OCI-LY1 (cell line): ENCODE measurements around the gene LBHD2.

Experiments
- H2AFZ ChIP-seq: fragments of 200-600 bp; sonication (generic), shearing (Covaris generic); 2 replicates; pipeline ENCODE4 v1.6.0; 2014; ENCODE audit warnings: antibody characterized with exemption, mild to moderate bottlenecking, low read length
- H3F3A ChIP-seq: fragments of 200-600 bp; sonication (generic), shearing (Covaris generic); 2 replicates; pipeline ENCODE4 v1.6.0; 2014; ENCODE audit warnings: mild to moderate bottlenecking, antibody characterized with exemption, low read length, moderate library complexity; ENCODE audit not compliant: insufficient read depth
- H3K27ac ChIP-seq: fragments of 200-600 bp; sonication (generic); 2 replicates; pipeline ENCODE4 v1.5.1; 2014; ENCODE audit warnings: low read length, mixed run types, mild to moderate bottlenecking, low read depth; ENCODE audit not compliant: poor library complexity, severe bottlenecking
- H3K27me3 ChIP-seq: fragments of 200-600 bp; sonication (generic); 2 replicates; pipeline ENCODE4 v1.6.0; 2014; ENCODE audit warnings: antibody characterized with exemption, mild to moderate bottlenecking, low read length, moderate library complexity; ENCODE audit not compliant: insufficient read depth
- H3K36me3 ChIP-seq: fragments of 200-600 bp; sonication (generic); 2 replicates; pipeline ENCODE4 v1.6.1; 2014; ENCODE audit warnings: mild to moderate bottlenecking, antibody characterized with exemption, low read length, moderate library complexity, mixed read lengths; ENCODE audit not compliant: insufficient read depth
- H3K4me1 ChIP-seq: fragments of 200-600 bp; sonication (generic); 2 replicates; pipeline ENCODE4 v1.5.1; 2014; ENCODE audit warnings: mild to moderate bottlenecking, low read length, moderate library complexity; ENCODE audit not compliant: insufficient read depth, severe bottlenecking
- H3K4me2 ChIP-seq: fragments of 200-600 bp; sonication (generic), shearing (Covaris generic); 2 replicates; pipeline ENCODE4 v1.6.1; 2014; ENCODE audit warnings: low read length
- H3K4me3 ChIP-seq: fragments of 200-600 bp; sonication (generic); 2 replicates; pipeline ENCODE4 v1.5.1; 2014; ENCODE audit warnings: low read length, low read depth, mild to moderate bottlenecking, mixed read lengths; ENCODE audit not compliant: poor library complexity, severe bottlenecking
- H3K79me2 ChIP-seq: fragments of 200-600 bp; shearing (Covaris generic); 2 replicates; pipeline ENCODE4 v1.6.1; 2016; ENCODE audit warnings: mixed run types, low read length, mixed read lengths; ENCODE audit not compliant: insufficient read depth
- H3K9ac ChIP-seq: fragments of 200-600 bp; sonication (generic), shearing (Covaris generic); 2 replicates; pipeline ENCODE4 v1.6.1; 2014; ENCODE audit warnings: mild to moderate bottlenecking, low read length, mixed read lengths
- H3K9me2 ChIP-seq: fragments of 200-600 bp; sonication (generic), shearing (Covaris generic); 2 replicates; pipeline ENCODE4 v1.6.1; 2014; ENCODE audit warnings: low read depth, mild to moderate bottlenecking, low read length, mixed read lengths
- H3K9me3 ChIP-seq: fragments of 200-600 bp; shearing (Covaris generic); 2 replicates; pipeline ENCODE4 v1.6.1; 2014; ENCODE audit warnings: low read length, mixed read lengths
- H4K20me1 ChIP-seq: fragments of 200-600 bp; sonication (generic), shearing (Covaris generic); 2 replicates; pipeline ENCODE4 v1.6.0; 2016; ENCODE audit warnings: mild to moderate bottlenecking, low read length; ENCODE audit not compliant: insufficient read depth
- EZH2 ChIP-seq: fragments of 200-600 bp; sonication (generic), shearing (Covaris generic); IDR thresholded peaks from 2 replicates; pipeline ENCODE4 v1.8.0; 2017; ENCODE audit warnings: borderline replicate concordance, mixed run types, mild to moderate bottlenecking, antibody characterized with exemption, low read length, moderate library complexity, mixed read lengths
- TF ChIP-seq, protein P1 (sequence below): fragments of 200-600 bp; sonication (generic), shearing (Covaris generic); IDR thresholded peaks from 2 replicates; pipeline ENCODE4 v1.5.1; 2017; ENCODE audit warnings: mild to moderate bottlenecking, antibody characterized with exemption, low read length, moderate library complexity, mixed read lengths

The LBHD2 gene

GRCh38 chr14:103097994-103098957, 14.3 kb downstream of the LBHD2 start:
- H3K36me3 ChIP-seq = no peaks in the 10 kb centered on the region
- H2AFZ ChIP-seq = no peak overlapping the region
- no peaks in the 10 kb centered on the region for H3K9me3 ChIP-seq
- H3F3A ChIP-seq = no peaks in the 10 kb centered on the region
- H3K27ac ChIP-seq = no peak overlapping the region
- H3K27me3 ChIP-seq = 0 out of 2 replicates have a peak, but pooled peaks cover 5% of the 10 kb centered on the region
- peaks cover 13% of the 10 kb centered on the region for H3K4me1 ChIP-seq
- no peaks in the 10 kb centered on the region for H3K79me2 ChIP-seq
- TF ChIP-seq, protein P1, sequence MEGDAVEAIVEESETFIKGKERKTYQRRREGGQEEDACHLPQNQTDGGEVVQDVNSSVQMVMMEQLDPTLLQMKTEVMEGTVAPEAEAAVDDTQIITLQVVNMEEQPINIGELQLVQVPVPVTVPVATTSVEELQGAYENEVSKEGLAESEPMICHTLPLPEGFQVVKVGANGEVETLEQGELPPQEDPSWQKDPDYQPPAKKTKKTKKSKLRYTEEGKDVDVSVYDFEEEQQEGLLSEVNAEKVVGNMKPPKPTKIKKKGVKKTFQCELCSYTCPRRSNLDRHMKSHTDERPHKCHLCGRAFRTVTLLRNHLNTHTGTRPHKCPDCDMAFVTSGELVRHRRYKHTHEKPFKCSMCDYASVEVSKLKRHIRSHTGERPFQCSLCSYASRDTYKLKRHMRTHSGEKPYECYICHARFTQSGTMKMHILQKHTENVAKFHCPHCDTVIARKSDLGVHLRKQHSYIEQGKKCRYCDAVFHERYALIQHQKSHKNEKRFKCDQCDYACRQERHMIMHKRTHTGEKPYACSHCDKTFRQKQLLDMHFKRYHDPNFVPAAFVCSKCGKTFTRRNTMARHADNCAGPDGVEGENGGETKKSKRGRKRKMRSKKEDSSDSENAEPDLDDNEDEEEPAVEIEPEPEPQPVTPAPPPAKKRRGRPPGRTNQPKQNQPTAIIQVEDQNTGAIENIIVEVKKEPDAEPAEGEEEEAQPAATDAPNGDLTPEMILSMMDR = no peak
- no peak for TF ChIP-seq EZH2
- no peak overlapping the region for H3K9ac ChIP-seq
- no peak overlapping the region for H3K4me3 ChIP-seq
- no peaks in the 10 kb centered on the region for H4K20me1 ChIP-seq
- H3K4me2 ChIP-seq = no peak overlapping the region
- H3K9me2 ChIP-seq = no peaks in the 10 kb centered on the region

GRCh38 chr14:103099081-103099732, 15.2 kb downstream of the LBHD2 start:
- H3K4me3 ChIP-seq = no peak overlapping the region
- H3K27ac ChIP-seq = no peak overlapping the region

GRCh38 chr14:103099733-103100280, 15.8 kb downstream of the LBHD2 start:
- Histone ChIP-seq H3K79me2 (no peaks in the 10 kb centered on the region), H3K4me1 (peaks cover 15% of the 10 kb centered on the region), H3K36me3 (no peaks in the 10 kb centered on the region), H3K9me2 (no peaks in the 10 kb centered on the region), H4K20me1 (no peaks in the 10 kb centered on the region), H3K9me3 (no peaks in the 10 kb centered on the region), H3K27me3 (0 out of 2 replicates have a peak, but pooled peaks cover 5% of the 10 kb centered on the region), H3K4me3 (no peak overlapping the region), H2AFZ (no peak overlapping the region), H3F3A (no peaks in the 10 kb centered on the region), H3K4me2 (no peak overlapping the region), H3K9ac (no peak overlapping the region), H3K27ac (no peak overlapping the region)
- TF ChIP-seq, protein P1 = no peak
- no peak for TF ChIP-seq EZH2

More at GRCh38 chr14:103099081-103099732, 15.2 kb downstream of the LBHD2 start:
- H3K79me2 ChIP-seq = no peaks in the 10 kb centered on the region
- H3K36me3 ChIP-seq = no peaks in the 10 kb centered on the region
- no peak overlapping the region for H3K4me2 ChIP-seq
- 0 out of 2 replicates have a peak, but pooled peaks cover 5% of the 10 kb centered on the region for H3K27me3 ChIP-seq
- H3K9ac ChIP-seq = no peak overlapping the region
- no peaks in the 10 kb centered on the region for H3F3A ChIP-seq
- H2AFZ ChIP-seq = no peak overlapping the region
- TF ChIP-seq, protein P1 = no peak
- TF ChIP-seq EZH2 = no peak
- H3K9me2 ChIP-seq = no peaks in the 10 kb centered on the region
- no peaks in the 10 kb centered on the region for H4K20me1 ChIP-seq
- H3K4me1 ChIP-seq = peaks cover 13% of the 10 kb centered on the region
- H3K9me3 ChIP-seq = no peaks in the 10 kb centered on the region
